ENCODE measurements around the gene NUDT15.

- TF ChIP-seq CTCF (conservative IDR thresholded peaks at IDR 0.05) (no peak), ZFX (IDR thresholded peaks at IDR 0.05) (no peak)
Observed at GRCh38 chr13:47990920-47991466, 46.5 kb upstream of the NUDT15 start.

All from C4-2B (cell line).